Tibial artery (tissue), 4 donors: ENCODE measurements around the gene ZSCAN23.

ENCODE experiments used
- DNase-seq, 2 donors: peaks; one replicate each; pipeline ENCODE4 v3.0.0-alpha.2; 2019
- H3K27ac ChIP-seq, 2 donors: fragments of 200-600 bp; sonication (generic) in 1 of 2; 1 replicate in 1 of 2; 2 replicates in 1 of 2; pipeline ENCODE4 v1.5.1; 2018 to 2019; ENCODE audit warnings: mild to moderate bottlenecking in 1 of 2
- H3K27me3 ChIP-seq, 2 donors: fragments of 200-600 bp; sonication (generic) in 1 of 2; one replicate each; pipeline versions ENCODE4 v1.5.1 to v1.6.0; 2016 to 2019
- H3K36me3 ChIP-seq, 3 donors: fragments of 200-600 bp; sonication (generic) in 2 of 3; one replicate each; pipeline ENCODE4 v1.5.1; 2016 to 2019; ENCODE audit warnings: mild to moderate bottlenecking in 2 of 3
- H3K4me1 ChIP-seq, 4 donors: fragments of 200-600 bp; sonication (generic) in 2 of 4; 1 replicate in 3 of 4; 2 replicates in 1 of 4; pipeline ENCODE4 v1.5.1; 2016 to 2019
- H3K4me3 ChIP-seq, 2 donors: fragments of 200-600 bp; sonication (generic) in 1 of 2; 1 replicate in 1 of 2; 2 replicates in 1 of 2; pipeline ENCODE4 v1.5.1; 2018 to 2019; ENCODE audit warnings: mild to moderate bottlenecking in 2 of 2
- H3K9me3 ChIP-seq, 3 donors: fragments of 200-600 bp; sonication (generic) in 1 of 3; one replicate each; pipeline ENCODE4 v1.5.1; 2016 to 2019
- CTCF ChIP-seq, 2 experiments: fragments of 200-600 bp in 1 of 2; fragments of 450-650 bp in 1 of 2; IDR thresholded peaks; one replicate each; pipeline ENCODE4 v1.5.1; 2017 to 2019; ENCODE audit warnings: antibody characterized with exemption in 2 of 2, mild to moderate bottlenecking in 1 of 2, moderate library complexity in 1 of 2
- intact Hi-C: fragments of 100-400 bp; cut with DNase I; formaldehyde crosslinking; loops from one replicate; pipeline ENCODE4 v1.15.0; 2023; ENCODE audit warnings: low total_unique reads

ZSCAN23 gene

GRCh38 chr6:28433119-28433518 lies 10.2 kb downstream of the ZSCAN23 start:
- Histone ChIP-seq H3K4me3 (no peak overlapping the region), H3K4me1 (no peaks in the 10 kb centered on the region), H3K27ac (no peak overlapping the region), H3K9me3 (no peaks in the 10 kb centered on the region), H3K27me3 (no peaks in the 10 kb centered on the region), H3K36me3 (peaks cover 0 to 20% (median 3%) of the 10 kb centered on the region in 3 donors)
- intact Hi-C loops, result no loop called here
- DNase-seq, result no peak
- no peak for TF ChIP-seq CTCF (IDR thresholded peaks at IDR 0.05)

- no peak for TF ChIP-seq CTCF (IDR thresholded peaks at IDR 0.05)
- Histone ChIP-seq H3K9me3 (peaks cover 0 to 10% (median 4%) of the 10 kb centered on the region in 3 donors), H3K27ac (no peak overlapping the region), H3K4me3 (no peak overlapping the region), H3K27me3 (no peaks in the 10 kb centered on the region), H3K36me3 (peaks cover 3 to 18% (median 16%) of the 10 kb centered on the region in 3 donors), H3K4me1 (no peaks in the 10 kb centered on the region)
- DNase-seq, result no peak
- intact Hi-C loops, result no loop called here
Measured at GRCh38 chr6:28429781-28430180, 13.5 kb downstream of the ZSCAN23 start.

GRCh38 chr6:28425944-28426541 lies 17.2 kb downstream of the ZSCAN23 start:
- Histone ChIP-seq H3K27me3 (no peaks in the 10 kb centered on the region), H3K27ac (no peak overlapping the region), H3K4me3 (no peak overlapping the region), H3K9me3 (peaks cover 0 to 10% (median 4%) of the 10 kb centered on the region in 3 donors), H3K36me3 (peaks cover 3 to 29% (median 22%) of the 10 kb centered on the region in 3 donors), H3K4me1 (no peaks in the 10 kb centered on the region)
- intact Hi-C loops, result no loop called here
- DNase-seq, result no peak
- no peak for TF ChIP-seq CTCF (IDR thresholded peaks at IDR 0.05)

GRCh38 chr6:28424163-28424562 lies 19.1 kb downstream of the ZSCAN23 start:
- no peaks in the 10 kb centered on the region for H3K4me1 ChIP-seq
- H3K36me3 ChIP-seq, result peaks cover 0 to 29% (median 22%) of the 10 kb centered on the region in 3 donors
- H3K9me3 ChIP-seq, result peaks cover 0 to 10% (median 4%) of the 10 kb centered on the region in 3 donors
- intact Hi-C loops, result no loop called here
- TF ChIP-seq CTCF (IDR thresholded peaks at IDR 0.05), result no peak
- no peak for DNase-seq
- no peak overlapping the region for H3K4me3 ChIP-seq
- H3K27ac ChIP-seq, result no peak overlapping the region
- H3K27me3 ChIP-seq, result no peaks in the 10 kb centered on the region

GRCh38 chr6:28423546-28423945 lies 19.7 kb downstream of the ZSCAN23 start:
- Histone ChIP-seq H3K27me3 (no peaks in the 10 kb centered on the region), H3K36me3 (peaks cover 0 to 29% (median 22%) of the 10 kb centered on the region in 3 donors), H3K4me3 (no peak overlapping the region), H3K27ac (no peak overlapping the region), H3K4me1 (no peaks in the 10 kb centered on the region), H3K9me3 (peaks cover 0 to 10% (median 4%) of the 10 kb centered on the region in 3 donors)
- TF ChIP-seq CTCF (IDR thresholded peaks at IDR 0.05), result no peak
- no peak for DNase-seq
- intact Hi-C loops, result no loop called here
